Left renal pelvis (tissue), 4 donors: Measurements from ENCODE around the gene MPI. TPM values are rescaled to one million over a fixed set of nuclear protein-coding genes. Genes with fewer than 3 reads are reported as not detected.
"Not testable (repeated sequence)": the region's sequence is repeated elsewhere in the genome, so short reads cannot be mapped to it uniquely, and the experiment has no call there.

ENCODE experiments used
- DNase-seq, 4 donors: peaks; one replicate each; pipeline ENCODE4 v3.0.0-alpha.2; 2013; ENCODE audit warnings: low read depth in 4 of 4, low spot score in 3 of 4
- polyA plus RNA-seq, 4 donors: library from polyadenylated mRNA; unstranded; fragments of 120-200 nt; gene quantifications; one replicate each; pipeline ENCODE4 v1.2.1, GENCODE V29; 2013; ENCODE audit not compliant: insufficient read length in 4 of 4

MPI gene
- polyA plus RNA-seq, 4 donors: 49.1 to 67.4 (median 59.8) TPM

- no peak for DNase-seq
Measured at GRCh38 chr15:74858369-74858740, 31.5 kb upstream of the MPI start.

DNA sequence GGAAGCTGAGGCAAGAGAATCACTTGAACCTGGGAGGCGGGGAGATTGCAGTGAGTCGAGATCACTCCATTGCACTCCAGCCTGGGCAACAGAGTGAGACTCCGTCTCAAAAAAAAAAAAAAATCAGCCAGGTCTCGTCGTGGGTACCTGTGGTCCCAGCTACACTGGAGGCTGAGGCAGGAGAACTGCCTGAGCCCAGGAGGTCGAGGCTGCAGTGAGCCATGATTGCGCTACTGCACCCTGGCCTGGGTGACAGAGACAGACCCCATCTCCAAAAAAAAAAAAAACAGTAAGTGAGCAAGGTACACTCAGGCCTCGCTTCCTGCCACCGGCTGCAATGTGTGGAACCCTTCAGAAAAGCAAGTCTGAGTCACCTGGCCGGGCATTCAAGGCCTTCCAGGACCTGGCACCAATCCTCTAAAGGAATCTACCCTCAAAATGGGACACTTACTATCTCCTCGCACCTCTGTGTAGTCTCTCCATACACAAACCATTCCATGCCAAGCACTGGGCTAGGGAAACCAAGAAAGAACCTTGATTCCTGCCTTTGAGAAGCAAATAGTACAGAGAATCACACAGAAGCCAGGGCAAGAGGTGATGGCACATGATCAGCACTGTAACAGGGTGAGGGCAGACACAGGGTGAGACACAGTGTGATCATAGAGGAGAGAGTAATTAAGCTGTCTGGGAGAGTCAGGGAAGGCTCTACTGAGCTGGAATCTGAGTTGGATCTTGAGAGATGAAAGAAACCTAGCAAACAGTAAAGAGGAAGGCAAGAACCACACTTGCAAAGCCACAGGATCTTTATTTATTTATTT, 26.4 kb upstream of the MPI start:
- no peak for DNase-seq

DNA sequence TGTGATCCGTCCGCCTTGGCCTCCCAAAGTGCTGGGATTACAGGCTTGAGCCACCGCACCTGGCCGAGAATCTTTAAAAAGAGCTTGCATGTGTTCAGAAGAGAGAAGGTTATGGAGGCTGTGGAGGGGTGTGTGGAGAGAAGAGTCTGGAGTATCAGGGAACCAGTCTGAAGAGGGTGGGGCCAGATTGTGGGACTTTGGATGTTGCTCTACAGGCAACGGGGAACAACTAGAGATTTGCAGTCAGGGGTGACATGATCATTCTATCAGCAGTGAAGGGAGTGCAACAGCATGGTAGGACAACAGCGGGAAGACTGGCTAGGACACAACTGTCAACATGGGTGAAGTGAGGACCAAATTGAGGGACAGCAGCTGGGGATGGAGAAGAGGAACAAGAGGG, 25.5 kb upstream of the MPI start:
- no peak for DNase-seq

DNA sequence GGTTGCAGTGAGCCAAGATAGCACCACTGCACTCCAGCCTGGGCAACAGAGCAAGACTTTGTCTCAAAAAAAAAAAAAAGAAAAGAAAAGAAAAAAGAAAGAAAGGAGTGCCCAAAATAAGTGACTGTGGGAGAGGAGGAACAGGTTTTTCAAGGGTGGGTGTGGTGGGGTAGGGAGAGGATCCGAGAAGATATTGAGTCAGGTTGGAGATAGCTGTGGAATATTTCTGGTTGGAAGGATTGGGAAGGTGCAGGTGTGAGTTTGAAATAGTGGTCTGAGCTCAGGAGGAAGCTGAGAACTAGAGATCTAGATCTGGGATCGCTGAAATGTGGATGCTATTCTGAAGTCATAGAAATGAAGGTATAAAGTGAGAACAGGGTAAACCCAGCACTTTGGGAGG, 24.5 kb upstream of the MPI start:
- DNase-seq: no peak

DNA sequence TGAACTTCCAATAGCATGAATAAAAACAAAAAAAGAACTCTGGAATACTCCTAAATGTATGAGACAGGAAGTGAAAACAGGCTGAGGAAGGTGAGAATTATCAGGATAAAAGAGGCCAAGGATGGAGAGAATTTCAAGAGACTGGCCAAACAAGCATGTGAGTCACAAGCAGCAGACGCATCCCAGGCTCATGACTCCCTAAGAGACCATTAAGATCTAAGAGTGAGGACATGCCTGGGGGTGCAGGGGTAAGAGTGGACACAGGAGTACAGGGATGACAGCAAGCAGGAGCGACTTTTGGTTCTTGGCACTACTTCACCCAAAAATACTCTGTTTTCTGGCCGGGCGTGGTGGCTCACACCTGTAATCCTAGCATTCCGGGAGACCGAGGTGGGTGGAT, 23.8 kb upstream of the MPI start:
- DNase-seq: no peak

- no peak for DNase-seq
Measured at GRCh38 chr15:74867466-74868038, 22.3 kb upstream of the MPI start.

GRCh38 chr15:74868059-74868458, 21.8 kb upstream of the MPI start:
- no peak for DNase-seq

GRCh38 chr15:74869372-74869725, 20.5 kb upstream of the MPI start:
- DNase-seq: no peak

GRCh38 chr15:74869726-74870407, 20.0 kb upstream of the MPI start:
- DNase-seq: no peak

GRCh38 chr15:74870436-74871215, 19.2 kb upstream of the MPI start:
- DNase-seq: no peak

DNA sequence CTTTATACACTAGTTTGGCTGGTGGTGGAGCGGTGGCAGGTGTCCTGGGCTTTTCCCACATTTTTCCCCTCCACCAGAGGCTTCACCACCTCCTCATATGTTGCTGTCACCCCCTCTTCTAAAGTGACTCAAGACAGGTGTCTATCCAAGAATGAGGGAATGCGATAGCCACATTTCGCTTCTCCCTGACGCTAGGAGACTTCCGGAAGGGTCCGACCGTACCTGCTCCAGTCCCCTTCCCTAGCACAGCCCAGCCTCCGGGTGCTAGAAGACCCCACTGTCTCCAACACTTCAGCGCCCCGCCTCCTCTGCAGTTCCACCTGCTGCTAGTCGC, 17.2 kb upstream of the MPI start:
- DNase-seq: no peak

- DNase-seq: peak; percentile 88 to 93 (median 91)
Measured at GRCh38 chr15:74873036-74873755, 16.6 kb upstream of the MPI start, which contains the start of gene SCAMP2. Gene SCAMP2, minus strand, starts transcription at chr15:74873365. Its CDS starts 110 bp downstream, at chr15:74873255.

- DNase-seq: no peak
Measured at GRCh38 chr15:74873756-74874424, 16.0 kb upstream of the MPI start.

- no peak for DNase-seq
Measured at GRCh38 chr15:74878273-74878672, 11.6 kb upstream of the MPI start.

GRCh38 chr15:74882528-74882927, 7.3 kb upstream of the MPI start:
- no peak for DNase-seq

- DNase-seq: no peak
Measured at GRCh38 chr15:74884428-74885223, 5.2 kb upstream of the MPI start.

DNA sequence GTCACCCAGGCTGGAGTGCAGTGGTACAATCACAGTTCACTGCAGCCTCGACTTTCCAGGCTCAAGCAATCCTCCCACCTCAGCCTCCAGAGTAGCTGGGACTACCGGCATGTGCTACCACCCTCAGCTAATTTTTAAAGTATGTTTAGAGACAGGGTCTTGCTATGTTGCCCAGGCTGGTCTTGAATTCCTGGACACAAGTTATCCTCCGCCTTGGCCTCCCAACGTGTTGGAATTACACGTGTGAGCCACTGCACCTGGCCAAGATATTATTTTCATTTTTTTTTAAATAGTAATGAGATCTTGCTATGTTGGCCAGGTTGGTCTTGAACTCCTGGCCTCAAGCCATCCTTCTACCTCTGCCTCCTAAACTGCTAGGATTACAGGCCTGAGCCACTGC, 4.4 kb upstream of the MPI start:
- DNase-seq: no peak

DNA sequence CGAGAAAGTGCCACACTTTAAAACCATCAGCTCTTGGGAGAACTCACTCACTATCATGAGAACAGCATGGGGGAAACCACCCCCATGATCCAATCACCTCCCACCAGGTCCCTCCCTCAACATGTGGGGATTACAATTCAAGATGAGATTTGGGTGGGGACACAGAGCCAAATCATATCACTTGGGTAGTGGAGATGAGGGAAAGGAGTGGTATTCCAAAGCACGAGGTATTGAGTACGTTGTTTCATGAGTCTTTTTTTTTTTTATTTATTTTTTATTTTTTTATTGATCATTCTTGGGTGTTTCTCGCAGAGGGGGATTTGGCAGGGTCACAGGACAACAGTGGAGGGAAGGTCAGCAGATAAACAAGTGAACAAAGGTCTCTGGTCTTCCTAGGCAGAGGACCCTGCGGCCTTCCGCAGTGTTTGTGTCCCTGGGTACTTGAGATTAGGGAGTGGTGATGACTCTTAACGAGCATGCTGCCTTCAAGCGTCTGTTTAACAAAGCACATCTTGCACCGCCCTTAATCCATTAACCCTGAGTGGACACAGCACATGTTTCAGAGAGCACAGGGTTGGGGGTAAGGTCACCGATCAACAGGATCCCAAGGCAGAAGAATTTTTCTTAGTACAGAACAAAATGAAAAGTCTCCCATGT, 2.2 kb upstream of the MPI start:
- DNase-seq: not testable (repeated sequence)

- no peak for DNase-seq
Measured at GRCh38 chr15:74888716-74889115, 1.1 kb upstream of the MPI start.
